ENCODE data around the gene CCDC12.

Gene CCDC12

GRCh38 chr3:46933261-46933660 is 43.3 kb downstream of the CCDC12 start:
- peak overlapping the region; percentile 42 for H3K9ac ChIP-seq (ENCODE audit: low read length)
- H3K27me3 ChIP-seq (ENCODE audit: control insufficient read depth, insufficient read depth, low read length): no peaks in the 10 kb centered on the region
- H3K4me3 ChIP-seq (ENCODE audit: low read length): no peak overlapping the region
- no peaks in the 10 kb centered on the region for H3K36me3 ChIP-seq (ENCODE audit: control insufficient read depth, insufficient read depth, low read length)
- peaks cover 94% of the 10 kb centered on the region for H3K4me1 ChIP-seq (ENCODE audit: control insufficient read depth, insufficient read depth, low read length)
- H3K9me3 ChIP-seq (ENCODE audit: control insufficient read depth, low read length): no peaks in the 10 kb centered on the region

GRCh38 chr3:46932455-46933225 is 43.9 kb downstream of the CCDC12 start:
- no peaks in the 10 kb centered on the region for H3K9me3 ChIP-seq (ENCODE audit: control insufficient read depth, low read length)
- peak overlapping the region; percentile 42 for H3K9ac ChIP-seq (ENCODE audit: low read length)
- H3K4me1 ChIP-seq (ENCODE audit: control insufficient read depth, insufficient read depth, low read length): peaks cover 91% of the 10 kb centered on the region
- no peak overlapping the region for H3K4me3 ChIP-seq (ENCODE audit: low read length)
- H3K36me3 ChIP-seq (ENCODE audit: control insufficient read depth, insufficient read depth, low read length): no peaks in the 10 kb centered on the region
- no peaks in the 10 kb centered on the region for H3K27me3 ChIP-seq (ENCODE audit: control insufficient read depth, insufficient read depth, low read length)

- Histone ChIP-seq H3K9ac (ENCODE audit: low read length) (peak overlapping the region; percentile 11), H3K4me3 (ENCODE audit: low read length) (no peak overlapping the region), H3K4me1 (ENCODE audit: control insufficient read depth, insufficient read depth, low read length) (peaks cover 94% of the 10 kb centered on the region), H3K27me3 (ENCODE audit: control insufficient read depth, insufficient read depth, low read length) (no peaks in the 10 kb centered on the region), H3K36me3 (ENCODE audit: control insufficient read depth, insufficient read depth, low read length) (no peaks in the 10 kb centered on the region), H3K9me3 (ENCODE audit: control insufficient read depth, low read length) (no peaks in the 10 kb centered on the region)
Measured at GRCh38 chr3:46931631-46932331, 44.8 kb downstream of the CCDC12 start.

- Histone ChIP-seq H3K36me3 (ENCODE audit: control insufficient read depth, insufficient read depth, low read length) (peaks cover 6% of the 10 kb centered on the region), H3K4me3 (ENCODE audit: low read length) (no peak overlapping the region), H3K9me3 (ENCODE audit: control insufficient read depth, low read length) (no peaks in the 10 kb centered on the region), H3K27me3 (ENCODE audit: control insufficient read depth, insufficient read depth, low read length) (no peaks in the 10 kb centered on the region), H3K9ac (ENCODE audit: low read length) (peak overlapping the region; percentile 30), H3K4me1 (ENCODE audit: control insufficient read depth, insufficient read depth, low read length) (peaks cover 94% of the 10 kb centered on the region)
Measured at GRCh38 chr3:46930945-46931403, 45.6 kb downstream of the CCDC12 start.

GRCh38 chr3:46930166-46930944 is 46.2 kb downstream of the CCDC12 start:
- Histone ChIP-seq H3K4me1 (ENCODE audit: control insufficient read depth, insufficient read depth, low read length) (peaks cover 94% of the 10 kb centered on the region), H3K4me3 (ENCODE audit: low read length) (no peak overlapping the region), H3K36me3 (ENCODE audit: control insufficient read depth, insufficient read depth, low read length) (peaks cover 6% of the 10 kb centered on the region), H3K27me3 (ENCODE audit: control insufficient read depth, insufficient read depth, low read length) (no peaks in the 10 kb centered on the region), H3K9ac (ENCODE audit: low read length) (peak overlapping the region; percentile 30), H3K9me3 (ENCODE audit: control insufficient read depth, low read length) (no peaks in the 10 kb centered on the region)

- H3K9ac ChIP-seq (ENCODE audit: low read length): no peak overlapping the region
- no peaks in the 10 kb centered on the region for H3K27me3 ChIP-seq (ENCODE audit: control insufficient read depth, insufficient read depth, low read length)
- no peaks in the 10 kb centered on the region for H3K9me3 ChIP-seq (ENCODE audit: control insufficient read depth, low read length)
- H3K4me1 ChIP-seq (ENCODE audit: control insufficient read depth, insufficient read depth, low read length): peaks cover 85% of the 10 kb centered on the region
- H3K36me3 ChIP-seq (ENCODE audit: control insufficient read depth, insufficient read depth, low read length): peaks cover 6% of the 10 kb centered on the region
- H3K4me3 ChIP-seq (ENCODE audit: low read length): no peak overlapping the region
Measured at GRCh38 chr3:46929324-46929723, 47.2 kb downstream of the CCDC12 start.

GRCh38 chr3:46928282-46928681 is 48.3 kb downstream of the CCDC12 start:
- Histone ChIP-seq H3K27me3 (ENCODE audit: control insufficient read depth, insufficient read depth, low read length) (no peaks in the 10 kb centered on the region), H3K9ac (ENCODE audit: low read length) (no peak overlapping the region), H3K4me1 (ENCODE audit: control insufficient read depth, insufficient read depth, low read length) (peaks cover 85% of the 10 kb centered on the region), H3K36me3 (ENCODE audit: control insufficient read depth, insufficient read depth, low read length) (peaks cover 12% of the 10 kb centered on the region), H3K9me3 (ENCODE audit: control insufficient read depth, low read length) (no peaks in the 10 kb centered on the region), H3K4me3 (ENCODE audit: low read length) (no peak overlapping the region)

GRCh38 chr3:46927718-46928073 is 48.8 kb downstream of the CCDC12 start:
- H3K4me3 ChIP-seq (ENCODE audit: low read length): no peak overlapping the region
- H3K9me3 ChIP-seq (ENCODE audit: control insufficient read depth, low read length): no peaks in the 10 kb centered on the region
- H3K4me1 ChIP-seq (ENCODE audit: control insufficient read depth, insufficient read depth, low read length): peaks cover 79% of the 10 kb centered on the region
- H3K9ac ChIP-seq (ENCODE audit: low read length): peak overlapping the region; percentile 33
- no peaks in the 10 kb centered on the region for H3K27me3 ChIP-seq (ENCODE audit: control insufficient read depth, insufficient read depth, low read length)
- peaks cover 18% of the 10 kb centered on the region for H3K36me3 ChIP-seq (ENCODE audit: control insufficient read depth, insufficient read depth, low read length)

- Histone ChIP-seq H3K9ac (ENCODE audit: low read length) (peak overlapping the region; percentile 33), H3K4me1 (ENCODE audit: control insufficient read depth, insufficient read depth, low read length) (peaks cover 73% of the 10 kb centered on the region), H3K4me3 (ENCODE audit: low read length) (no peak overlapping the region), H3K9me3 (ENCODE audit: control insufficient read depth, low read length) (no peaks in the 10 kb centered on the region), H3K27me3 (ENCODE audit: control insufficient read depth, insufficient read depth, low read length) (no peaks in the 10 kb centered on the region), H3K36me3 (ENCODE audit: control insufficient read depth, insufficient read depth, low read length) (peaks cover 24% of the 10 kb centered on the region)
Measured at GRCh38 chr3:46926871-46927717, 49.5 kb downstream of the CCDC12 start.

GRCh38 chr3:46926447-46926846 is 50.1 kb downstream of the CCDC12 start:
- H3K9ac ChIP-seq (ENCODE audit: low read length): peak overlapping the region; percentile 33

GRCh38 chr3:46926039-46926438 is 50.5 kb downstream of the CCDC12 start:
- Histone ChIP-seq H3K36me3 (ENCODE audit: control insufficient read depth, insufficient read depth, low read length) (peaks cover 29% of the 10 kb centered on the region), H3K9me3 (ENCODE audit: control insufficient read depth, low read length) (no peaks in the 10 kb centered on the region), H3K27me3 (ENCODE audit: control insufficient read depth, insufficient read depth, low read length) (no peaks in the 10 kb centered on the region), H3K4me1 (ENCODE audit: control insufficient read depth, insufficient read depth, low read length) (peaks cover 63% of the 10 kb centered on the region), H3K9ac (ENCODE audit: low read length) (no peak overlapping the region), H3K4me3 (ENCODE audit: low read length) (no peak overlapping the region)

More at GRCh38 chr3:46926447-46926846, 50.1 kb downstream of the CCDC12 start:
- peaks cover 25% of the 10 kb centered on the region for H3K36me3 ChIP-seq (ENCODE audit: control insufficient read depth, insufficient read depth, low read length)
- H3K27me3 ChIP-seq (ENCODE audit: control insufficient read depth, insufficient read depth, low read length): no peaks in the 10 kb centered on the region
- no peaks in the 10 kb centered on the region for H3K9me3 ChIP-seq (ENCODE audit: control insufficient read depth, low read length)
- H3K4me1 ChIP-seq (ENCODE audit: control insufficient read depth, insufficient read depth, low read length): peaks cover 67% of the 10 kb centered on the region
- H3K4me3 ChIP-seq (ENCODE audit: low read length): no peak overlapping the region

Measured in mucosa of stomach (tissue), 1 donor.